Endometrium (tissue), 2 donors: ENCODE measurements around the gene PGLYRP1.

Experiments
- FAIRE-seq: peaks from 2 replicates; lab custom pipeline; 2012; peaks lifted over from hg19 to GRCh38; lab: Jason Lieb, UNC
- donor health status: control.
- donor health status: control.

PGLYRP1 gene

GRCh38 chr19:46022431-46023310 lies at the start of gene PGLYRP1:
Gene PGLYRP1 (minus strand): TSS chr19:46023053. CDS start chr19:46023021, 32 bp downstream.
- FAIRE-seq, result no peak

GRCh38 chr19:46069806-46070341 lies 47.0 kb upstream of the PGLYRP1 start:
- FAIRE-seq, result no peak

- FAIRE-seq, result no peak
Measured at GRCh38 chr19:46068345-46069258, 45.7 kb upstream of the PGLYRP1 start.

- no peak for FAIRE-seq
Measured at GRCh38 chr19:46067691-46068090, 44.8 kb upstream of the PGLYRP1 start.

GRCh38 chr19:46066471-46066870 lies 43.6 kb upstream of the PGLYRP1 start:
- no peak for FAIRE-seq

GRCh38 chr19:46065486-46066071 lies 42.7 kb upstream of the PGLYRP1 start:
- no peak for FAIRE-seq

GRCh38 chr19:46063201-46063600 lies 40.3 kb upstream of the PGLYRP1 start:
- no peak for FAIRE-seq

GRCh38 chr19:46060012-46060411 lies 37.2 kb upstream of the PGLYRP1 start:
- FAIRE-seq, result no peak

GRCh38 chr19:46058778-46059177 lies 35.9 kb upstream of the PGLYRP1 start:
- FAIRE-seq, result no peak

- no peak for FAIRE-seq
Measured at GRCh38 chr19:46056536-46056935, 33.7 kb upstream of the PGLYRP1 start.

GRCh38 chr19:46052896-46053295 lies 30.0 kb upstream of the PGLYRP1 start:
- FAIRE-seq, result no peak

GRCh38 chr19:46049597-46049996 lies 26.7 kb upstream of the PGLYRP1 start:
- no peak for FAIRE-seq

- FAIRE-seq, result no peak
Measured at GRCh38 chr19:46043519-46043918, 20.7 kb upstream of the PGLYRP1 start.

GRCh38 chr19:46042252-46042883 lies 19.5 kb upstream of the PGLYRP1 start:
- no peak for FAIRE-seq

- no peak for FAIRE-seq
Measured at GRCh38 chr19:46040952-46041500, 18.2 kb upstream of the PGLYRP1 start, which contains the start of gene IGFL4. Gene IGFL4 (minus strand): TSS chr19:46041002. CDS start chr19:46040962, 40 bp downstream.

- no peak for FAIRE-seq
Measured at GRCh38 chr19:46040125-46040524, 17.3 kb upstream of the PGLYRP1 start.

GRCh38 chr19:46036744-46037128 lies 13.9 kb upstream of the PGLYRP1 start:
- FAIRE-seq, result no peak

GRCh38 chr19:46035986-46036743 lies 13.3 kb upstream of the PGLYRP1 start:
- FAIRE-seq, result no peak

- FAIRE-seq, result no peak
Measured at GRCh38 chr19:46035546-46035945, 12.7 kb upstream of the PGLYRP1 start.

- FAIRE-seq, result no peak
Measured at GRCh38 chr19:46033401-46033800, 10.5 kb upstream of the PGLYRP1 start.

GRCh38 chr19:46032597-46033025 lies 9.8 kb upstream of the PGLYRP1 start:
- FAIRE-seq, result no peak
